ENCODE results near the gene CLDN7.
A peak's percentile ranks its signal among the peaks of the same experiment; 100 is the strongest.
"Not testable (repeated sequence)": the region's sequence is repeated elsewhere in the genome, so short reads cannot be mapped to it uniquely, and the experiment has no call there.

Gene CLDN7

GRCh38 chr17:7249214-7249613, 13.1 kb downstream of the CLDN7 start:
- TF ChIP-seq CTCF (IDR thresholded peaks at IDR 0.05; ENCODE audit: low read depth, low read length) = no peak
- DNase-seq (ENCODE audit: low read depth, low spot score) = no peak
- in situ Hi-C loops (cut with HindIII; ENCODE audit: low sequenced_read_pairs) = no loop called here
- H3K4me3 ChIP-seq (ENCODE audit: low read depth, low read length) = no peak overlapping the region

DNA sequence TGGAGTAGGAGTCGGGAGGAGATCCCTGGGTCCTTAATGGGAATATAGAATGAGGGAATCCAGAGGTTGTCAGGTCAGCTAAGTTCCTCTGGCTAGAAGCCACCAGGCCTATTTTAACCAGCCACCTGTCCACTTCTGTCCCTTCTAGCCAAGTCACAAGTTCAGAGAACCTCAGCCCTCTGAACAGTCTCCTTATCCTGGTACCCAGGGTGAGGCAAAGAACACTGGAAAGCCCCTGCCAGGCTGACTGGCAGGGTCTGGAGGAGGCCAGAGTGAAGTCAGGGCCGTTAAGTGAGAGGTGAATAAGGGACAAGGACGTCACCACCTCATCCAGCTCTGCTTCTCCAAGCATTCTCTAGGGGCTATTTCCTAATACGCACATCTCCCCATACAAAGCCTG, 13.5 kb downstream of the CLDN7 start:
- H3K4me3 ChIP-seq (ENCODE audit: low read depth, low read length) = no peak overlapping the region
- in situ Hi-C loops (cut with HindIII; ENCODE audit: low sequenced_read_pairs) = no loop called here
- no peak for TF ChIP-seq CTCF (IDR thresholded peaks at IDR 0.05; ENCODE audit: low read depth, low read length)
- no peak for DNase-seq (ENCODE audit: low read depth, low spot score)

DNA sequence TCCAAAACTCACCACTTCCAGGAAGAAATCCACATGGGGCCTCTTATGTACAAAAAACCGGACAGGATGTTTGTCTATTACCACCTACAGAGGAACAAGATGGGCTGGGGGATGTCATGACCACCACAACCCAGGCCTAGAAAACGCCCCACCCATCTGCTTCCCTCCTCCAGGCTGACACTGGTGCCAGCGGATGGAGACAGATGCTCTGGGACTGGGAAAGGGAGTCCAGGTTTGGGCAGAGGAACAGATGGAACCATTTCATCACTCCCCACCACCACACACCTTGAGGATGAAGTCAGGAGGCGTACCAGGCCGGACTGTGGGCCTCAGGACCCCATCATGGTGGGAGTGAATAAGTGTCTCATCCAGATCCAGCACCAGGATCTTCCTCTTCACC, 15.5 kb downstream of the CLDN7 start:
- in situ Hi-C loops (cut with HindIII; ENCODE audit: low sequenced_read_pairs) = no loop called here
- no peak for TF ChIP-seq CTCF (IDR thresholded peaks at IDR 0.05; ENCODE audit: low read depth, low read length)
- DNase-seq (ENCODE audit: low read depth, low spot score) = no peak
- H3K4me3 ChIP-seq (ENCODE audit: low read depth, low read length) = no peak overlapping the region

GRCh38 chr17:7243838-7244237, 18.4 kb downstream of the CLDN7 start:
- in situ Hi-C loops (cut with HindIII; ENCODE audit: low sequenced_read_pairs); H3K4me3 ChIP-seq (ENCODE audit: low read depth, low read length); DNase-seq (ENCODE audit: low read depth, low spot score): not testable (repeated sequence)

DNA sequence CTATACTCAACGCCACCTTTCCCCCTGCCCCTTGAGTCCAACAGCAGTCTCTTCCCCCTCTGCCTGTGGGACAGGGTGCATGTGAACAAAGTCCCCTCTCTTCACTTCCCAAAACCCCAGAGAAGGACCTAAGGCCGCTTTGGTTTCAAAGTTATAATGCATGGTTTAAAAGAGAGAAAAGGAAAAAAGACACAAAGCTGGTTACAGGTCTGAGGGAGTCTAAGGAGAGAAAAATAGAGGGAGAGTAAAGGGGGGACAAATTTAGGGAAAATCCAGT, 18.9 kb downstream of the CLDN7 start:
- peak overlapping the region; percentile 96 for H3K4me3 ChIP-seq (ENCODE audit: low read depth, low read length)
- DNase-seq (ENCODE audit: low read depth, low spot score) = no peak
- TF ChIP-seq CTCF (IDR thresholded peaks at IDR 0.05; ENCODE audit: low read depth, low read length) = no peak
- in situ Hi-C loops (cut with HindIII; ENCODE audit: low sequenced_read_pairs) = no loop called here

DNA sequence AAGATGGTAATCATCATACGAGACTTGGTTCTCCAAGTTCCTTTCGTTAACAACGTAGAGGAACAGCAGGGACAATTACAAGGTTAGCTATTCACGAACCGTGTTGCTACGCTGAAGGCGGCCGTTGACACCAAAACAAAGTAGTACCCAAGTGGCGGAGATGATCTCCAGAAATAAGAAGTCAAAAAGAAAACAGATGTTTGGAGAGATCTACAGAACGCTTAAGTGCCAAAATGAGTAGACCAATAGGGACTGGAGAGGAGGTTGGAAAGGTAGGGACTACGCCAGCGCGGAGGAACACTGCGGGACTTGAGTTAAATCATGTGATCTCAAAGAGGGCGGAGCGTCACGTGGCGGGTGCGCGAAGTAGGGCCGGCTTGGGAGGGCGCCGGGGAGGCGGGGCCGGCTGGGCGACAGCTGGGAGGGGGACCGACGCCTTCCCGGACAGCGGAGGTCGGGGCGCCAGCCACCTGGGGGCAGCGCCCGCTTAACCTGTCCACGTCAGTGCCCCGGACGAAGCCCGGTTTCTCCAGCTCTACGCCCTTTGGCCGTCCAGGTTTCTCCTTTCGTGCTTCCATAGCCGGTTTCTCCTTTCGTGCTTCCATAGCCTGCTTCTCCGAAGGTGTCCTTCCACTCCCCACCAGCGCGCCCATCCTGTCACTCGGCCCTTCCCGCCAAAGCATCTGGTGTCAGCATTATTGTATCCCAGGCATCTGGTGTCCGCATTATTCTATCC, 19.4 kb downstream of the CLDN7 start:
- TF ChIP-seq CTCF (IDR thresholded peaks at IDR 0.05; ENCODE audit: low read depth, low read length) = no peak
- DNase-seq (ENCODE audit: low read depth, low spot score) = peak; percentile 97
- in situ Hi-C loops (cut with HindIII; ENCODE audit: low sequenced_read_pairs) = no loop called here
- peak overlapping the region; percentile 96 for H3K4me3 ChIP-seq (ENCODE audit: low read depth, low read length)

DNA sequence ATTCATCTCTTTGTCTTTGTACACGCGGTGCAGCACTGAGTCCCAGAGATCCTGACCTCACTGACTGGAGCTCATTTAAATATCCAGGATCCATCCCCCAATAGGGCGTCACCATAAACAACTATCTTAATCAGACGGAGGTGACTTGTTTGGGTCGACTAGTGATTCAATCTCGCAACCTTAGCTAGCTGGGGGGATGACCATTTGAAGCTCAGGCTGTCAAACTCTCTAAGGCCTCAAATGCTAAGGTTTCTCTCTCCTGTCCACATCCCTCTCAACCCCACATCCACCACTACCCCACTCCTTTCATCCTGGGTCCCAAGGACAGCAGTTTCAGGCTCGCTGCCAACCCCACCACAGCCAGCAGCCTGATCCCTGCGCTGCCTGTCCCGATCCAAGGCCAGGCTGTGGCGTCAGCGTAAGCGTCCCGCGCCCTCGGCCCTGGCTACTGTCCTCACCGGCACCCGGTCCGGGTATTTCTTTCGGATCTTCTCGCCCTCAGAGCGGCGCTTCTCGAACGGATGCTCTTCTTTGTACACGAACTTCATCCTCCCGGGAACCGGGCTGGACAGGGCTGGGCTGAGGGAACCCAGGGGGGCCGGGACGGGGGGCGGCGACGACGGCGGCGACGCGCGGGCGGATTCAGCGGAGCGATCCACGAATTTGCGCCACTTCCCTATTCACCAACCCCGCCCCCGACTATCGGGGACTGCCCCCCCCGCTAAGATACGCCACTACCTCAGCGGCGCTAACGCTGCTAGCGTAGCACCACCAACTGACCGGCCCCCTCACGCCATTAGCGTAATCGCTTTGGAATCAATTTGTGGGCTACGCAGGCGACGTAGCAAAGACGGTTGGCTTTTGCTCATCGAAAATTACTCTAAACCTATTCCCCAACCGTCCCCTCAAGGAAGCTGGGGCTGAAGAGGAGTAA, 20.2 kb downstream of the CLDN7 start, which contains the start of gene GABARAP:
TSS of gene GABARAP (minus strand) at position 667 of the 934 bp plus-strand sequence. CDS start at position 548, 119 bp downstream.
- TF ChIP-seq CTCF (IDR thresholded peaks at IDR 0.05; ENCODE audit: low read depth, low read length) = no peak
- peak; percentile 95 for DNase-seq (ENCODE audit: low read depth, low spot score)
- in situ Hi-C loops (cut with HindIII; ENCODE audit: low sequenced_read_pairs) = no loop called here
- peak within 1 kb of the TSS; percentile 96 for H3K4me3 ChIP-seq (ENCODE audit: low read depth, low read length)
